GM18505 (cell line): ENCODE results near the gene GRM4.

Experiments
- ATAC-seq: cut with Tn5 transposase; IDR thresholded peaks from one replicate; pipeline ENCODE4 v1.9.1; 2021; ENCODE audit not compliant: unreplicated experiment
- POLR2A ChIP-seq: IDR thresholded peaks from 4 replicates; pipeline ENCODE4 v1.6.1; 2011; ENCODE audit warnings: borderline replicate concordance; ENCODE audit not compliant: insufficient read depth, insufficient read length; ENCODE audit errors: extremely low read depth

Gene GRM4

GRCh38 chr6:34041385-34041784 is 104.5 kb downstream of the GRM4 start:
- TF ChIP-seq POLR2A, result no peak
- no peak for ATAC-seq

GRCh38 chr6:34039943-34040342 is 105.9 kb downstream of the GRM4 start:
- no peak for TF ChIP-seq POLR2A

GRCh38 chr6:34037151-34037550 is 108.7 kb downstream of the GRM4 start:
- no peak for TF ChIP-seq POLR2A
- ATAC-seq, result no peak

More at GRCh38 chr6:34039943-34040342, 105.9 kb downstream of the GRM4 start:
- ATAC-seq, result no peak

DNA sequence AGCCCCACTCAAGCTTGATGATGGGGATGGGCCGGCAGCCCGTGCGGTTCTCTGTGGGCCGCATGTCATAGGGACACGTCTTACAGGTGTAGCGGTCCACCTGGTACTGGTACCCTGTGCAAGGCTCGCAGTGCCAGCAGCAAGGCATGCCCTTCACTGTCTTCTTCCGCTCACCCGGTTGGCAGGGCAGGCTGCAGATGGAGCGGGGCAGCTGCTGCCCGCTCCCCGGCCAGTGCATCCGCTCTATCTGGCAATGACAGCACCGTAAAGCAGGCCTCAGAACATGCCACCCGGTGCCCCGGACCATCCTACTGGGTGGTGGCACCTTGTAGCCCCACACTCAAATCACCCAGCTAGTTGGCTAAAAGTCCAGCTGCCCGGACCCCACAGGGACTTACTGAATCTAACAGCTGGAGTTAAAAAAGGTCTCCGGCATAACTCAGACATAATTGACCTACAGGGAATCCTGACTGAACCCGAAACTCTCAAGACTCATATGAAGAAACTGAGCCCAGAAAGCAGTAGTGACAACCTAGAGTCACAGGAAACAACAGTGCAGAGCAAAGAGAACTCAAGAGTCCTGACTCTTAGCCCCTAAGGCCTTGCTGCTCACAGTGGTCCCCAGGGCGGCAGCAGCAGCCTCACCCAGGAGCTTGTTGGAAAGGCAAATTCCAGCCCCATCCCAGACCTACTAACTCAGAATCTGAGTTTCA is 109.4 kb downstream of the GRM4 start:
- ATAC-seq, result no peak
- TF ChIP-seq POLR2A, result no peak

DNA sequence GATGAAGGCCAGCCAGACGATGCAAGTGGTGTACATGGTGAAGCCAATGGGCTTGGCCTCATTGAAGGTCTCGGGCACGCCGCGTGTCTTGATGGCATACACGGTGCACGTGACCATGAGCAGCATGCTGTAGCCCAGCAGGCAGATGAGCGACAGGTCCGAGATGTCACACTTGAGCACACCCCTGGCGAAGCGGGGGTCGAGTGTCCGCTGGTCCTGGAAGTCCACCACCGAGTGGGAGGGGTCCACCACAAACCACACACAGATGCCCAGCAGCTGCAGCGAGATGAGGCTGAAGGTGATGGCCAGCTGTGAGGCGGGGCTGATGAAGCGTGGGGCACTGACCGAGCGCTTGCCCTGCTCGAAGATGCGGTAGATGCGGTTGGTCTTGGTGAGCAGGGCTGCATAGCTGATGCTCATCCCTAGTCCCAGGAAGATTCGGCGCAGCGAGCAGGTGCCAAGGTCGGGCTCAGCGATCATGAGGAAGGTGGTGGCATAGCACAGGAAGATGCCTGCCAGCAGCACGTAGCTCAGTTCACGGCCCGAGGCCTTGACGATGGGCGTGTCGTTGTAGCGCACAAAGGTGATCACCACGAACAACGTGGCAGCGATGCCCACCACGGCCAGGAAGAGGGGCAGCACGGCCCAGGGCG is 110.1 kb downstream of the GRM4 start:
- no peak for TF ChIP-seq POLR2A
- no peak for ATAC-seq

DNA sequence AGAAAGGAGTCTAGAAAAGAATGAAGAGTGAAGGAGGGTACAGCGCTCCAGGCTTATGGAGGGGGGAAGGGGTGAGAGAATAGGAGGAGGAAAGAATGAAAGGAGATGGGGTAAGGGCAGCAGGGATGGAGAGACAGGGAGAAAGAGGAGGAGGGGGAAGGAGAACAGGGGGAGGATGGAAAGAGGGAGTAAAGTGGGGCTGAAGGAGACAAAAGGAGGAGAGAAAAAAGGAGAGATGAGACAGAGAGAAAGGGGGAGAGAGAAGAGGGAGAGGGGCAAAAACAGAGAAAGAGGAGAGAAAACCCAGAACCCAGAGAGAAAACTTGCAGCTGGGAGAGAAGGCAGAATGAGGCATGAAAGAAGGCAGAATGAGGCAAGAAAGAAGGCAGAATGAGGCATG is 110.7 kb downstream of the GRM4 start:
- no peak for ATAC-seq
- TF ChIP-seq POLR2A, result no peak

DNA sequence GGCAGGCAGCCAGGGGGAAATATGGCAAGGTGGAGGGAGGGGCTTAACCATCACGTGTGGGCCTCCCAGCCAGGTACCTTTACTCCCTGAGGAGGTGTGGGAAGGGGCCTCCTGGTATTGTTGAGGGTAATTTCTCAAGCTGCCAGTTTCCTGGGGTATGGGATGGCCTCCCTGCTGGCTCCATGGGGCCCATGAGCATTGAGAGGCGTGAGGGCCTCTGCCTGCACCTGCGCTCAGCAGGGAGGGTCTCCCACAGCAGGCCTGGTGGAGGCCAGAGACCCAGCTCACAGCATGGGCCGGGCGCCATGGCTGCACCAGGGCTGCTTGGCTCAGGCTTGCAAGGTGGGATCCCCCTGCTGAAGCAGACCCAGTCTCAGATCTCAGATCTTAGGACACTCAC is 113.0 kb downstream of the GRM4 start:
- no peak for ATAC-seq
- no peak for TF ChIP-seq POLR2A

- no peak for ATAC-seq
- no peak for TF ChIP-seq POLR2A
Observed at GRCh38 chr6:34031625-34032383, 114.1 kb downstream of the GRM4 start.

- no peak for ATAC-seq
- TF ChIP-seq POLR2A, result no peak
Observed at GRCh38 chr6:34030831-34031624, 114.9 kb downstream of the GRM4 start.

DNA sequence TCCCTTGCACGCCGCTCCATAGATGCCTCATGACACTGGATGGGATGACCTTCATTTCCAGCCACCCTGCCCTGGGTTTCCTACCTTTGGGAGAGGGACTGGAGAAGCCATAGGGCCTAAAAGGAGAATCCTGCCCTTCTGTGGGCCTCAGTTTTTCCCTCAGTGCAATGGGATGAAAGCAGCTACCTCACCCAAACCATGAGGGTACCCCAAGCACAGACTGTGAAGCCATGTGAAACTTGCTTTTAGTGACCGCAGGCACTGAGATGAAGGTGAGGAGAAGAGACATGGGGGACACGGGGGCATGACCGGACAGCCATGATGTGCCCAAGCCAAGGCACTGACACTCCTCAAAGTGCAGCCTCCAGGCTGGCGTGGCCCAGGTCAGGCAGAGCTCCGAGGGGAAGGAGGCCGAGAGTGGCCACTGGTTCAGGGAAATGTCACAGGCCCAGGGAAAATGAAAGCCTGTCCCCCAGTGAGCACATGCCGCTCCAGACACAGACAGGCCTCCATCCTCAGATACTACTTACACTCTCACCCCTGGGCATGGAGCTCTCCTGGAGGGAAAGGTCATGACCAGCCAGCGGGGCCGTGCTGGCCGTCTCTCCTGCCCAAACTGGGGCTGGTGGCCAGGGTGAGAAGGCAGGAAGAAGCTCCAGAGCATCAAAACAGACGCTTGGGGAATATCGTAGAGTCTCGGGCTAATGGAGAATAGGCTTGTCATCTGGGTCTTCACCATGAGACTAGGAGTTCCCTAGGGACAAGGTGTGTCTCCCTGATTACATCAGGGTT is 116.2 kb downstream of the GRM4 start:
- ATAC-seq, result no peak
- TF ChIP-seq POLR2A, result no peak

GRCh38 chr6:34028691-34029360 is 117.1 kb downstream of the GRM4 start:
- no peak for ATAC-seq
- TF ChIP-seq POLR2A, result no peak

- no peak for ATAC-seq
- no peak for TF ChIP-seq POLR2A
Observed at GRCh38 chr6:34027939-34028441, 117.9 kb downstream of the GRM4 start.

DNA sequence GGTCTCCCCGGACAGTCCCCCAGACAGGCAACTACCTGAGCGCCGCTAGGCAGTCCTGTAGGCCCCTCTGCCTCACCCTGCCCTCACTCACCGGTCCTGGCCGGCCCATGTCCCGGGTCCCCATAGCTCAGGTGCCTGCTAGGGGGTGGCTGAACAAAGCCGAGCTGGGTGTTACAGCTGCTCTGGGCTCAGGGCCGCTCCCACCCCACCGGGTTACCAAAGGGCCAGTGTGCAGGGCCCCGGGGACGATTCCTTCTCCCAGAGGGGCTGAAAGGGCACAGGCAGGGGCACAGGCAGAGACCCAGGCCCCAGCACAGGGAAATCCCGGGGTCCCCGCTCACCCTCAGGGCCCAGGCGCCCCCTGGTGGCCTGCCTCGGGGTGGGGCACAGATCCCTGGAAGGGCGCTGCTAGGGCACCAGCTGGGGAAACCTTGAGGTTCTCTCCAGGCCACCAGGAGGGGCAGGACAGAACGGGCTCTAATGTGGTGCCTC is 118.4 kb downstream of the GRM4 start:
- no peak for ATAC-seq
- no peak for TF ChIP-seq POLR2A
